ENCODE measurements around the gene MAFG.
A peak's percentile ranks its signal among the peaks of the same experiment; 100 is the strongest.

Gene MAFG

GRCh38 chr17:81927653-81928543 lies at the start of gene MAFG:
TSS of gene MAFG (minus strand) at chr17:81927735. CDS start at chr17:81923185, 4,550 bp downstream.
- peak; percentile 93 for DNase-seq (ENCODE audit: low spot score)

GRCh38 chr17:81976332-81977210 lies 49.0 kb upstream of the MAFG start:
- DNase-seq (ENCODE audit: low spot score): peak; percentile 11

GRCh38 chr17:81973432-81973831 lies 45.9 kb upstream of the MAFG start:
- no peak for DNase-seq (ENCODE audit: low spot score)

- DNase-seq (ENCODE audit: low spot score): no peak
Measured at GRCh38 chr17:81968850-81969812, 41.6 kb upstream of the MAFG start.

- no peak for DNase-seq (ENCODE audit: low spot score)
Measured at GRCh38 chr17:81968396-81968745, 40.8 kb upstream of the MAFG start.

GRCh38 chr17:81967533-81968395 lies 40.2 kb upstream of the MAFG start:
- DNase-seq (ENCODE audit: low spot score): peak; percentile 45

GRCh38 chr17:81967244-81967532 lies 39.7 kb upstream of the MAFG start:
- DNase-seq (ENCODE audit: low spot score): no peak

- no peak for DNase-seq (ENCODE audit: low spot score)
Measured at GRCh38 chr17:81966343-81967243, 39.1 kb upstream of the MAFG start.

- no peak for DNase-seq (ENCODE audit: low spot score)
Measured at GRCh38 chr17:81964081-81964849, 36.7 kb upstream of the MAFG start.

- no peak for DNase-seq (ENCODE audit: low spot score)
Measured at GRCh38 chr17:81962499-81963441, 35.2 kb upstream of the MAFG start.

- no peak for DNase-seq (ENCODE audit: low spot score)
Measured at GRCh38 chr17:81961521-81962498, 34.3 kb upstream of the MAFG start.

GRCh38 chr17:81961087-81961511 lies 33.6 kb upstream of the MAFG start, which contains the start of gene NOTUM:
TSS of gene NOTUM (minus strand) at chr17:81961187. CDS start at chr17:81960909, 278 bp downstream.
- peak; percentile 35 for DNase-seq (ENCODE audit: low spot score)

GRCh38 chr17:81960130-81960958 lies 32.8 kb upstream of the MAFG start:
- DNase-seq (ENCODE audit: low spot score): no peak

GRCh38 chr17:81959362-81960129 lies 32.0 kb upstream of the MAFG start:
- peak; percentile 69 for DNase-seq (ENCODE audit: low spot score)

Measured in LoVo (cell line).